ENCODE measurements around the gene KIF7.

KIF7 gene

DNA sequence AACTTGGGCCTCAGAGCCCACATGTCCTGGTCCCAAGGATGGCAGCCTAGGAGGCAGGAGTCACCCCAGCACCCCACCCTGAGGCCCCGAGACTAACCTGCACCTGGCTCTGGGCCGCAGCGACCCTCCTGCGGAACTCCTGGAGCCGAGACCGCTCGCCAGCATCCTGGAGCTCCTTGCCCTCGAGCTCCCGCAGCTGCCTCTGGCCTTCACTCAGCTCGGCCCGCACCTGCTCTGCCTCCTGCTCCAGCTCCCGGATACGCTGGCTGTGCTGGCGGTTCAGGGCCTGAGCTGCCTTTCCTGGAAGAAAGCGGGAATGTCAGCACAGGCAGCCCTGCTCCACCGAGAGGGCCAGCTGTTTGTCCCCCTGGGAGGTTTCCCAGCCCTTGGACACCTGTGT is 13.2 kb downstream of the KIF7 start:
- Histone ChIP-seq H3K79me2 (ENCODE audit: low read length) (no peaks in the 10 kb centered on the region), H3K27me3 (ENCODE audit: low read depth, low read length) (no peaks in the 10 kb centered on the region), H3K9me3 (ENCODE audit: insufficient read depth, low read length) (no peaks in the 10 kb centered on the region), H3K4me1 (ENCODE audit: low read length) (no peaks in the 10 kb centered on the region), H3K27ac (ENCODE audit: low read length) (no peak overlapping the region), H3K9ac (ENCODE audit: low read length) (no peak overlapping the region), H3K4me3 (ENCODE audit: low read length) (no peak overlapping the region), H2AFZ (ENCODE audit: low read depth, low read length) (no peak overlapping the region), H3K36me3 (replicated peaks; ENCODE audit: low read depth, low read length) (peaks cover 8% of the 10 kb centered on the region), H3K4me2 (ENCODE audit: low read length) (no peak overlapping the region), H4K20me1 (ENCODE audit: insufficient read depth, low read length) (no peaks in the 10 kb centered on the region)
- TF ChIP-seq, protein P1, sequence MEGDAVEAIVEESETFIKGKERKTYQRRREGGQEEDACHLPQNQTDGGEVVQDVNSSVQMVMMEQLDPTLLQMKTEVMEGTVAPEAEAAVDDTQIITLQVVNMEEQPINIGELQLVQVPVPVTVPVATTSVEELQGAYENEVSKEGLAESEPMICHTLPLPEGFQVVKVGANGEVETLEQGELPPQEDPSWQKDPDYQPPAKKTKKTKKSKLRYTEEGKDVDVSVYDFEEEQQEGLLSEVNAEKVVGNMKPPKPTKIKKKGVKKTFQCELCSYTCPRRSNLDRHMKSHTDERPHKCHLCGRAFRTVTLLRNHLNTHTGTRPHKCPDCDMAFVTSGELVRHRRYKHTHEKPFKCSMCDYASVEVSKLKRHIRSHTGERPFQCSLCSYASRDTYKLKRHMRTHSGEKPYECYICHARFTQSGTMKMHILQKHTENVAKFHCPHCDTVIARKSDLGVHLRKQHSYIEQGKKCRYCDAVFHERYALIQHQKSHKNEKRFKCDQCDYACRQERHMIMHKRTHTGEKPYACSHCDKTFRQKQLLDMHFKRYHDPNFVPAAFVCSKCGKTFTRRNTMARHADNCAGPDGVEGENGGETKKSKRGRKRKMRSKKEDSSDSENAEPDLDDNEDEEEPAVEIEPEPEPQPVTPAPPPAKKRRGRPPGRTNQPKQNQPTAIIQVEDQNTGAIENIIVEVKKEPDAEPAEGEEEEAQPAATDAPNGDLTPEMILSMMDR (IDR thresholded peaks at IDR 0.05; ENCODE audit: low read depth, low read length), result no peak
- no peak for TF ChIP-seq EZH2phosphoT487 (IDR thresholded peaks at IDR 0.05; ENCODE audit: low read depth)

DNA sequence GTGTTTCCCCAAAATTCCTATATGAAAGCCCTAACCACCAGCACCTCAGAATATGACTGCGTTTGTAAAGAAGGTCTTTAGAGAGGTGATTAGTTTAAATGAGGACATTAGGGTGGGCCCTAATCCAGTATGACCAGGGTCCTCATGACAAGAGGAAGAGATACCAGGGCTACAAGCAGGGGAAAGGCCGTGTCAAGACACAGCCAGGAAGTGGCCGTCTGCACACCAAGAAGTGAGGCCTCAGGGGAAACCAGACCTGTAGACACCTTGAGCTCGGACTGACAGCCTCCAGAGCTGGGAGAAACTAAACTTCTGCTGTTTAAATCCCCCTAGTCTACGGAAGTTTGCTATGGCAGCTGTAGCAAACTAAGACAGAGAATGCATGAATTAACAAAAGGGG is 14.2 kb downstream of the KIF7 start:
- H3K9ac ChIP-seq (ENCODE audit: low read length), result no peak overlapping the region
- H3K9me3 ChIP-seq (ENCODE audit: insufficient read depth, low read length), result no peaks in the 10 kb centered on the region
- TF ChIP-seq, protein P1 (IDR thresholded peaks at IDR 0.05; ENCODE audit: low read depth, low read length), result no peak
- TF ChIP-seq EZH2phosphoT487 (IDR thresholded peaks at IDR 0.05; ENCODE audit: low read depth), result no peak
- H4K20me1 ChIP-seq (ENCODE audit: insufficient read depth, low read length), result no peaks in the 10 kb centered on the region
- H3K4me2 ChIP-seq (ENCODE audit: low read length), result no peak overlapping the region
- H3K27ac ChIP-seq (ENCODE audit: low read length), result no peak overlapping the region
- no peaks in the 10 kb centered on the region for H3K79me2 ChIP-seq (ENCODE audit: low read length)
- no peak overlapping the region for H3K4me3 ChIP-seq (ENCODE audit: low read length)
- H3K4me1 ChIP-seq (ENCODE audit: low read length), result no peaks in the 10 kb centered on the region
- peaks cover 8% of the 10 kb centered on the region for H3K36me3 ChIP-seq (replicated peaks; ENCODE audit: low read depth, low read length)
- no peak overlapping the region for H2AFZ ChIP-seq (ENCODE audit: low read depth, low read length)
- H3K27me3 ChIP-seq (ENCODE audit: low read depth, low read length), result no peaks in the 10 kb centered on the region

DNA sequence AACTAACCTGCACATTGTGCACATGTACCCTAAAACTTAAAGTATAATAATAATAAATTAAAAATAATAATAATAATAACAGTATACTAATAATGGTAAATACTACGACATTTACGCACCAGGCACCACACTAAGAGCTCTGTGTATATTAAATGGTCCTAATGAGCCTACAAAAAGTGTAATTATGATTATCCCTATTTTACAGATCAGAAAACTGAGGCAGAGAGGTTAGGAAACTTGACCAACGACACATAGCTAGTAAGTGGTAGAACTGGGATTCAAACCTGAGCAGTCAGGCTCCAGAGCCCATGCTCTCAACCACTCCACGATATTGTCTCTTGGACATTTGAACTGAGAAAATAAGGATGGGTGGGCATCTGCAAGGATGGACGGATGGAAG is 15.0 kb downstream of the KIF7 start:
- Histone ChIP-seq H3K4me1 (ENCODE audit: low read length) (no peaks in the 10 kb centered on the region), H3K9ac (ENCODE audit: low read length) (no peak overlapping the region), H2AFZ (ENCODE audit: low read depth, low read length) (no peak overlapping the region), H3K36me3 (replicated peaks; ENCODE audit: low read depth, low read length) (peaks cover 8% of the 10 kb centered on the region), H3K27me3 (ENCODE audit: low read depth, low read length) (no peaks in the 10 kb centered on the region), H3K9me3 (ENCODE audit: insufficient read depth, low read length) (no peaks in the 10 kb centered on the region), H3K27ac (ENCODE audit: low read length) (no peak overlapping the region), H3K4me2 (ENCODE audit: low read length) (no peak overlapping the region), H4K20me1 (ENCODE audit: insufficient read depth, low read length) (no peaks in the 10 kb centered on the region), H3K79me2 (ENCODE audit: low read length) (no peaks in the 10 kb centered on the region), H3K4me3 (ENCODE audit: low read length) (no peak overlapping the region)
- TF ChIP-seq, protein P1 (IDR thresholded peaks at IDR 0.05; ENCODE audit: low read depth, low read length), result no peak
- no peak for TF ChIP-seq EZH2phosphoT487 (IDR thresholded peaks at IDR 0.05; ENCODE audit: low read depth)

DNA sequence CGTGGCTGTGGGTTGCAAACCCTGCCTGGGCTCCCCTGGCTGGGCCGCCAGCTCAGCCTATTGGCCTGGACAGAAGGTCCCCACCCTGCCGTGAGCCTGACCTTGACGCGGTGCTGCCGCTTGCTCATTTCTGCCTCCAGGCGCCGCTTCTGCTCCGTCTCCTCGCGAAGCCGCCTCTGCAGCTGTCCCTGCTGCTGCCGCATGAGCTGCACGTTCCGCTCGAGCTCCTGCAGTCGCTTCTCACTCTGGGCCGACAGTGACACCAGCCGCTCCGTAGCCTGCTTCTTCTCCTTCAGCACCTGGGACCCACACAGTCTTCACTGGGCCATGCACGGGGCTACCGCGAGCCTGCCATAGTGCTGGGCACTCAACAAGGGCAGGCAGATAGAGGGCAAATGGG is 21.7 kb downstream of the KIF7 start:
- Histone ChIP-seq H3K4me3 (ENCODE audit: low read length) (no peak overlapping the region), H3K4me1 (ENCODE audit: low read length) (peaks cover 1% of the 10 kb centered on the region; the same call in 1 of the 2 replicates), H3K27me3 (ENCODE audit: low read depth, low read length) (no peaks in the 10 kb centered on the region), H3K4me2 (ENCODE audit: low read length) (no peak overlapping the region), H3K27ac (ENCODE audit: low read length) (no peak overlapping the region), H2AFZ (ENCODE audit: low read depth, low read length) (no peak overlapping the region), H3K9me3 (ENCODE audit: insufficient read depth, low read length) (no peaks in the 10 kb centered on the region), H3K36me3 (replicated peaks; ENCODE audit: low read depth, low read length) (peaks cover 50% of the 10 kb centered on the region), H3K9ac (ENCODE audit: low read length) (no peak overlapping the region), H4K20me1 (ENCODE audit: insufficient read depth, low read length) (no peaks in the 10 kb centered on the region), H3K79me2 (ENCODE audit: low read length) (no peaks in the 10 kb centered on the region)
- no peak for TF ChIP-seq EZH2phosphoT487 (IDR thresholded peaks at IDR 0.05; ENCODE audit: low read depth)
- TF ChIP-seq, protein P1 (IDR thresholded peaks at IDR 0.05; ENCODE audit: low read depth, low read length), result no peak
